ENCODE measurements around the gene THSD4.
"Not testable (repeated sequence)": the region's sequence is repeated elsewhere in the genome, so short reads cannot be mapped to it uniquely, and the experiment has no call there.

Gene THSD4

GRCh38 chr15:71151081-71151480 is 35.8 kb downstream of the THSD4 start:
- no peak for DNase-seq

GRCh38 chr15:71152542-71152941 is 37.3 kb downstream of the THSD4 start:
- DNase-seq: no peak

DNA sequence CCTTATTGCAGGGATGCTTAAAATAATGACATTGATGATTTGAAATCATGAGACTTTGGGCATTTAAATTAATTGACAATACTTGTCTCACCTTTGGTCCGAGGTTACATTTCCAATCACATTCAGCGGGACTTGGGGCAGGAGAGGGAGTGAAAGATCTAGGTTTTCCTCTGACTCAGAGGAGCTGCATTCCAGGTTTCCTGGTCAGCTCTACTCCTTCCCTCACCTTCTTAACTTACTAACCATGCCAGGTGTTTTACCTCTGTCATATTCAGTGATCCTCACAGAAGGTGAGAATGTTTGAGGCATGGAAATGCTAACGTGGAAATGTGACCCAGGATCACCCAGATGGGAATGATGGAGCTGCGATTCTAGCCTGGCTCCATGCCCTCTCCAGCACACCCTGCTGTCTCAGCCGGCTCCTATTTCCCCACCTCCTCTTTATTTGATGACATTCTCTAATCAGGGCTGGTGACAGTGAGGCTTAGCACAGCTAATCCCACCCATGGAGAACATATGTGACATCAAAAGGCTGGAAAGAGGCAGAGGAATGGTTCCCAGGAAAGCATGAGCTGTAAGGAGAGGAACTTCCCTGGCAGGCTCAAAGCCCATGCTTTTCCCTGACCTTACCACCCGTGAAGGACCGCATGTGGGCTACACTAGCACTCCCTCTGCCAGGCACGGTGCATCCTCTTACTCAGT is 38.7 kb downstream of the THSD4 start:
- no peak for DNase-seq

GRCh38 chr15:71154607-71155200 is 39.4 kb downstream of the THSD4 start:
- DNase-seq: no peak

- no peak for DNase-seq
These were observed 40.3 kb downstream of the THSD4 start for GRCh38 chr15:71155534-71155933.

GRCh38 chr15:71160976-71161375 is 45.7 kb downstream of the THSD4 start:
- DNase-seq: no peak

GRCh38 chr15:71162309-71162708 is 47.0 kb downstream of the THSD4 start:
- no peak for DNase-seq

- DNase-seq: not testable (repeated sequence)
These were observed 49.3 kb downstream of the THSD4 start for GRCh38 chr15:71164606-71165005.

GRCh38 chr15:71167445-71168165 is 52.3 kb downstream of the THSD4 start:
- DNase-seq: no peak

- no peak for DNase-seq
These were observed 53.0 kb downstream of the THSD4 start for GRCh38 chr15:71168166-71168834.

DNA sequence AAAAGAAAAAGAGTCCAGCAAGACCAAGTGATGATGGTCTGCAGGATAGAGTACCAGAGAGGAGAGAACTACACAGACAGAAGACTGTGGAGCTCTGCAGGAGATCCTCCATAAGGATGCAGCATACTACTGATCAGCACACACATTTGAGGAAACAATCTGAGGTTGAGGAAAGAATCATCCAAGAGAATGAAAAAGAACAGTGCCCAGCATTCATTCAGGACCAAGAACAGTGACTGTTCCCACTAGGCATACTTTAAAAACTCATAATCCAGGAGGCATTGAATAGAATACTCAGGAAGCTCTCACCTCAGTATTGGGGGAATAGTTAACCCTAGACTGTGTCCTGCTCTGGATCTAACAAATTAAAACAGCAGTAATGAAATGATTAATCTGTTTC is 54.9 kb downstream of the THSD4 start:
- no peak for DNase-seq

DNA sequence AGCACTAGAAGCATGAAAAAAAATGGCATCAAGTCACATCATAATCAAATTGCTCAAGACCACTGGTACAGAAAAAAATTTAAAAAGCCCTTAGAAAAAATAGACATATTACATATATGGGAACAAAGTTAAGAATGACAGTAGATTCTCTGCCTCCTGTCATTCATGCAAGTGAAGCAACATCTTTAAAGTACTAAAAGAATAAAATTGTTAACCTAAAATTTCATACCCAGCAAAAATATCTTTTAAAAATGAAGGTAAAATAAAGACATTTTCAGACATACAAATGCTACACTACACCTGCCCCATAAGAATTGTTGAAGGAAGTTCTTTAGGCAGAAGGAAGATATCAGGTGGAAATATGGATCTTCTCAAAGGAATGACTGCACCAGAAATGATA is 55.9 kb downstream of the THSD4 start:
- DNase-seq: no peak

- not testable (repeated sequence) for DNase-seq
These were observed 59.1 kb downstream of the THSD4 start for GRCh38 chr15:71174360-71174759.

GRCh38 chr15:71180986-71181853 is 65.9 kb downstream of the THSD4 start:
- DNase-seq: no peak

DNA sequence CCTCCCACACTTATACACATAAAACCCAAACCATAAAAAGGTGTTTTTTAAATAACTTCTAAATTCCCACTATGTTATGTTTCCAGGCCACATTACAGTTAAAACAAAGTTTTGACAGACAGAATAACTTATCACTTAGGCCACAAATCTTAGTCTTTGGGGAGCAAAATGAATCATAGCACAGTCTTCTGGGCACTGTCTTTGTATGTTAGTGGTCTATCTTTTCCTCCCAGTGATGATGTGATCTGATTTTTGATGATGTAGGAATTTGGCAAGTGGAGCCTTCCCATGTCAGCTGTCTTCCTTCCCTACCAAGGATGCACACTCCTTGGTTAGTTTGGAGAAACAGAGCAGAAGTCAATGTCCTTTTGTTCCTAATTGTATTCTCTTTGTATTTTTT is 67.3 kb downstream of the THSD4 start:
- DNase-seq: no peak

GRCh38 chr15:71183063-71183462 is 67.8 kb downstream of the THSD4 start:
- no peak for DNase-seq

DNA sequence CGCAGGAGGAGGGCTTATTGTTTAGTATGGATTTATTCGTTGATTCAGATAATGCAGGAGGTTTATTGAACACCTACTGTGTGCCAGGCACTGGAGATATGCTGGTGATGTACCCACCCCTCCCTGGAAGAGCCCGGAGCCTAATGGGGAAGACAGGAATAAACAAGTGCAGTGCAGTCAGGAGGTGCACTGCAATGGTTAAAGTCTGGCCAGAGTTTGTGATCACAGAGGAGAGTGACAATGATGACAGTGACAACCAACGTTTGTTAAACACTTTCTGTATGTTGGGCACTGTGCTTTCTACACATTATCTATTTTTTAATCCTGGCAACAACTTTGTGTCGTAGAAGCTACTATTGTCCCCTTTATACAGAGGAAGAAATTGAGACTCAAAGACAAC is 70.4 kb downstream of the THSD4 start:
- no peak for DNase-seq

DNA sequence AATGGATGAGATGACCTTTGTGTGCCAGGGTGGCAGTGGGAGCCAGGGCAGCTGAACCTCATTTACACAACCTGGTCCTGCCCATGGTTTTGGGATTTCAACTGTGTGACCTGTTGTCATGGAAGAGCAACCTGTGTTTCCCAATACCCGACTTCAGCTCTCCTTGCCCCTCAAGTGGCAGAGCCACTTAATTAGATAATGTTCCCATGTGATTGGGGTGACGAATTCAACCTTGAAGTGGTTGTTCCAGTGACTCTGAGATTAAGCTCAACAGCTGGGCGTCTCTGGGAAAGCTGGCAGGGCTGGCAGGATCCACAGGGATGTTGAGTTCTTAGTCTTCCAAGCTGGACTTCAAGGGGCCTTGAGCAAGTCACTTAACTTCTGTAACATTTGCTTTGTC is 71.0 kb downstream of the THSD4 start:
- no peak for DNase-seq

GRCh38 chr15:71187078-71187477 is 71.8 kb downstream of the THSD4 start:
- no peak for DNase-seq

GRCh38 chr15:71187526-71187925 is 72.3 kb downstream of the THSD4 start:
- no peak for DNase-seq

DNA sequence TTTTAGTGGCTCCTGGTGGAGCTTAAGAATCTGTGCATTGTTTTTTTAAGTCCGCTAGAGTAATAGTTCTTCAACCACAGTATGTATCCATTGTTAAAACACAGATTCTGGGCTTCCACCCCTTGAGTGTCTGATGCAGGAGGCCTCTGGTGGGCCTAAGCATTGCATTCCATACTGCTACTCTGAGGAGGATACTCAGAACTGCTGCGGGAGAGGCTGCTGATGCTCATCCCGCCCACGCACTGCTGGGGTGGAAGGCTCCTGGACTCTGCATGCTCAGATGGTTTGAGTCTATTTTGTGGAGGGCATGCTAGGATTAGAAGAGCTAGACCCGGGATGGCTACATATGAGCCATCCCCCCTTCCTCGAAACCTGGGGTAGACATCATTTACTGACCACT is 74.4 kb downstream of the THSD4 start:
- no peak for DNase-seq

GRCh38 chr15:71191296-71191695 is 76.0 kb downstream of the THSD4 start:
- DNase-seq: no peak

GRCh38 chr15:71192816-71193215 is 77.5 kb downstream of the THSD4 start:
- no peak for DNase-seq

Data from CD4-positive, alpha-beta T cell treated with Interleukin-4 for 1 hour (primary cell).